ENCODE results near the gene PALLD.

Gene PALLD

DNA sequence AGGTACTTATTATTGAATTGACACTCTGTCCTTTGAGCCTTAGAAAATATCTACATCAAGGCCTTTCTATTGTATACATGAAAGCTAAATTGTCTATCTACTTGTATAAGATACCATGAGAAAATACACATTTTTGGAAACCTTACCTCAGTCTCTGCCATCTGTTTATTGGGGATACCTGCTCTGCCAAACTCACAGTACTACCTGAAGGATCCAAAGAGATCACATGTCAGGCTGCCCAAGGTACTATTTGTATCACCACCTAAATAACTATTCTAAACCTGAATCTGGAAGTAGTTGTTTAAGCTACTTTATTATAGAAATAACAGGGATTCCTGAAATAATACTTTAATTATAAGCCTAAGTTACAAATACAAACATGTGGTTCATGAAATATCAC, 126.2 kb downstream of the PALLD start:
- no peak for DNase-seq

DNA sequence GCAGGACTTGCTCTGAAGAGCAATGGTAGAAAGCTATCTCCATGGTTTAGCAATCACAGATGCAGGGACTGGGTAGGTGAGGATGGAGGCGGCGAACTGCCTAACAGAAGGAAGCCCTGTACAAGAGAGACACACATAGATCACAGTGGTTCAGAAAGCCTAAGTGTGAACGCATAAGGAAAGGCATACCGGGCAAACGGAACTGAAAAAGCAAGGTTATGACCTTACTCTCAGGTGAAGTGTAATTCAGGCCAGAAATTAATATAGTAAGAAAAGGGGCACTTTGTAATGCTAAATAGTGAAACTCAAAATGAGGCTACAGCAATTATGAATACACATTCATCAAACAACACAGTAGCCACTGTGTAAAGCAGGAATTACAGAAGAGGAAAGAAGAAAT, 126.6 kb downstream of the PALLD start:
- no peak for DNase-seq

- no peak for DNase-seq
Measured at GRCh38 chr4:168628251-168628650, 131.4 kb downstream of the PALLD start.

DNA sequence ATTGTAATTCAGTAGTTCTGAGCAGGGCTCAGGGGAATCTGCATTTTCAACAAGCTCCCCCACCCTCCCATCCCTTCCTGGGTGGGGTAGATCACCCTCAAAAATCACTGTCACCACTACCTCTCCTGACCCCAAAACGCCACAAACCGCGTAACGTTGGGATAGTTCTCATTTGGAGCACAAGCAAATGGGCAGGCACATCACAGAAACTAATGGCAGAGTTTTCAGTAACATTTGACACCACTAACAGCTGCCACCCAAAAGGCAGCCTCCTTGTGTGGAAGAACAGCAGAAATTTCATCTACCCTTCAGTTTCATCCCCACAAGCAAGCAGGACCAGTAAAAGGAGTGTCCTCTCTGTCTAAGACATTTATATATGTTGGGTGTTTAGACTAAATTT, 132.7 kb downstream of the PALLD start:
- DNase-seq = no peak

DNA sequence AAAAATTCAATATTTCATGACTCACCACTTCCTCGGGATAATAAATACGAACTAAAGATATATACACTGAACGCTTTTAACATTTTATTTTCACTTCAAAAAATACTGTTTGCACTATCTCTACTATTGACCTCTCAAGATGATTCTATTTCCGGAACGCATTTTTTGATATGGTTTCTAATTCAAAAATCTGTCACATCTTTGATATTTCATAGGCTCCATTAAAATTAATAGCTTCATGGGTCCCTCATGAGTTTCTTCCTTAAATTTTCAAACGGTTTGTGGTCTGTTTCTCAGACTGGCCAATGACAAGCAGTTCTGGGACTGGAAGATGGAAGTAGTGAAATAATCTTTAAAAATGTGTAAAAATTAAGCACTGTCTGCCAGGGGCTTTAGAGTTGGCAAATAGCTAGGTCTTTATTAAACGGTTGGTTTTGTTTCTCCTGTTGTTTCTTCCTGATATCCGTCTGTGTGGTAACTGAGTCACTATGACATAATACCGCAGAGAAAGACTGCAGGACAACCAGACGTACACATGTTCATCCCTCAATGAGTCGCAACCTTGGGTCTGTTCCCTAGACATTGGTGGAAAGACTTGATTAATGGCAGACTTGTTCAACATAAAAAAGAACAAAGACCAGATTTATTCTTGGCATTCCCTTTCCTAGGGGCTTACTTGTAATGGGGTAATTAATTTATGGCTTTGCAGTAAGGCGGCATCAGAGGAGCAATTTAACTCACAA, 133.8 kb downstream of the PALLD start:
- peak; percentile 87 for DNase-seq

DNA sequence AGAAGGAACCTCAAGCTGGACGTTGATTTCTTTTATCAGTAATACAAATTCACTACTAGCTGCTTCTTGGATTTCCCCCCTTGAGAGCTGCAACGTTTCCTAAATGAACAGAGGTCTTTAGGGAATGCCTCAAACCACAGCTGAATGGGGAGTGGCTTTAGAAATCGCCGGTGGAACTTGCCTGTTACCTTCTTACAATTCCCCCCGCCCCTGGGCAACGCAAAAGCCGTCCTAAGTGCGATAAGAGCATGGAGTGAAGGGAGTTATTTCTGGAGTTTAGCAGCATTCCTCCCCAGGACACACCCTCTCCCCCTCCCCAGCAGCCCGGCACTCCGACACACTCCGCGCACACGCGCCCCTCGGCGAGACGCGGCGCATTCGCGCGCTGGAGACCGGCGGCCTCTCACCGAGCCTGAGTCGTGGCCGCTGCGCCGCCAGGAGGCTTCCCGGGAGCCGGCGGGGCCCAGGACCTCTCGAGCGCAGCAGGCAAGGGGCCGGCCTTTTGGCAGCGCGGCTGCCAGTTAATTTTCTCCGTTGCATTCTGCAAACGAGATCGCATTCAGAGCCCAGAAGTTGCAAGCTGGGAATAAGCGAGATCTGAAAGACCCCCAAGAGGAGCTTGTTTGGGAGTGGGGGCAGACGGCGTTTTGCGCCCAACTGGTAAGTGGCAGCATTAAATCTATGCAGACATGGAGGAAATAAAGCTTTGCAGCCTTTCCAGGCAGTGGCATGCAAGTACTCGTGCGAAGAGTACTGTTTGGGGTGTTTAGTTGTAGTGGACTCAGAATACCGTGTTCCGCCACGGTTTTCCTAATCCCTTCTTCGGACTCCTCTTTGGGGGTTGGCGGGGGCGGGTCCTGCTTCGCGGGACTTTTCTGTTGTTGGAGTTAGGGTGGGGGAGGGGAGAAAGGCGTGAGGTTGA, 134.7 kb downstream of the PALLD start:
- DNase-seq = peak; percentile 77

DNA sequence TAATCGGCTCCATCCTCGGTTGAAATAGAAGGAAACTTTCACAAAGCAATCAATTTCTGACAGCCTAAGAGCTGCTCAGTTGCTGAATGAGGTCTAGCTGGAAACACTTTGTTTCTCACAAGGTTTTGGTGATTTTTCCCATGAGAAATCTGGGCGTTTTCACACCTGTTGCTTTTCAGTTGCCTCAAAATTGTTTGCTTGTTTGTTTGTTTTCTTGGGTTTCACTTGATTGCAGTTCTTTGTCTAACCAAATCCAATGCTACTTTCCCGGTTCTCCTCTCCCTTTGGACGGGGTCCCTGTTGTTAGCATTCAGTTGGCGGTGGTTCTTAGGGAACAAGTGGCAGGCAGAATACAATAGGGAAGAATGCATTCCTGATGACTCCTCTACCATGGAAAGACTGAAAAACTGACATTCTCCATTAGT, 135.5 kb downstream of the PALLD start:
- peak; percentile 53 for DNase-seq

DNA sequence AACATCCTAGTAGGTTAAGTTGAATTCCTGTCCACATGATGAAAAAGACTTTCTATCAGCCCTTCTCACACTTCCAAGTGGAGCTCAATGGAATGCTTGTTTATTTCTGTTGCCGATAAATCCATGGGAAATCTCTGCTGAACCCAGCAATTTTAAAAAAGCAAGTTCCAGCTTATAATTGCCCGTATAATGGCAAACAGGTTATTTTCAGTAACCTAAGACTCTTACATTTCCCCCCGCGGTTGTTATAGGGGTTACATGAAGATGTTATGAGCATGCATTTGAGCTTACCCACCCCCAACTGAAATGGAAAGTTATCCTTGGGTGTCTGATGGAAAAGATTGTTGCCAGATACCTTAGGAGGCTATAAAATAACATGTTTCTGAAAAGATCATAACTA, 136.2 kb downstream of the PALLD start:
- DNase-seq = no peak

DNA sequence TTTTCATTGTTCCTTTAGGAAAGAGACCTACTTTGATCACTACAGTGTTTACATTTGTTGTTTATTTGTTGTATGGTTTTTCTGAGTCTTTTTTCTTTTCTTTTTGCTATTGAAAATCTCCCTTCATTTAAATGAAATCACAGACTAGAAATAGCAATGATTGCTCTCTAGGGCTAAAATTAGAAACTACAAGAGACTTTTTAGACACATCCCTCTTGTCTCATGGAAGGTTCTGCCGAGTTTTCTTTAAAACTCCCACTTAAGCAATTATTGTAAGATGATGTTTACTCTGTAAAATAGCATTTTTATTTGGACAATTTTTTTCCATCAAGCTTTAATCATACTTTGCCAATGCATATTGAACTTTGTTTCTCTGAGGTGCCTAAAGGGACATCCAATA, 136.6 kb downstream of the PALLD start:
- DNase-seq = no peak

DNA sequence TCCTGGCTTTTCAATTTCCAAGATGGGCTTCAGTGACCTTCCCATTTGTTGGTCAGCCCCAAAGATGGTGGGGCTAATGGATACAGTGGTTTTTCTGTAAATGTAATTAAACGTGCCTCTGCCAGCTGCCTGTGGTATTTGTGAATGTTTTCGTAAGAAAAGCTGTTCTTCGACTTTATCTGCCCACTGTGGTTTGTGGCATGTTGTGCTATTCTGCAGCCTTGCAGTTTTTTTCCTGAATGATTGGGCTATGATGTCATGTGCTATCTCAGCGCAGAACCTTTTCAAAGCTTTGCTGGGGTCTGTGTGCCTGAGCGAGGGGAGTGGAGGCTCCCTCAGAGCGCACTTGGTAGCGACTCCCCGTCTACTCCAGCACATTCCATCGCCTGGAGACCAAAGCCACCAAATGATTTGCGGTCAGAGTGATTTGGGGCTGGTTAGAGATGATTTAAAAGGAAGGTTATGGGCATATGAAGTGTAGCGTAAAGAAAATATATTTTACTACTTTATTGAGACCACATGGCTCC, 137.5 kb downstream of the PALLD start:
- peak; percentile 100 for DNase-seq

DNA sequence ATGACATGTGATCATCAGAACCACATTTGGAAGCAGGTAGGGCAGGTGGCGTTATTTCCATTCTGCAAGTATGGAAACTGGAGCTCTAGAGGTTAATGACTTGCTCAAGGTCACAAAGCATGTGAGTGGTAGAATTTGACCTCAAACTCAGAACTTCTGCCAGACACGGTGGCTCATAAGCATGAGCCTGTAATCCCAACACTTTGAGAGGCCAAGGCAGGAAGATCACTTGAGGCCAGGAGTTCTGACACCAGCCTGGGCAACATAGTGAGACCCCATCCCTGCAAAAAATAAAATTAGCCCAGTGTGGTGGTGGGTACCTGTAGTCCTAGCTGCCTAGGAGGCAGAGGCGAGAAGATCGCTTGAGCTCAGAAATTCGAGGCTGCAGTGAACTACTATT, 139.2 kb downstream of the PALLD start:
- no peak for DNase-seq

DNA sequence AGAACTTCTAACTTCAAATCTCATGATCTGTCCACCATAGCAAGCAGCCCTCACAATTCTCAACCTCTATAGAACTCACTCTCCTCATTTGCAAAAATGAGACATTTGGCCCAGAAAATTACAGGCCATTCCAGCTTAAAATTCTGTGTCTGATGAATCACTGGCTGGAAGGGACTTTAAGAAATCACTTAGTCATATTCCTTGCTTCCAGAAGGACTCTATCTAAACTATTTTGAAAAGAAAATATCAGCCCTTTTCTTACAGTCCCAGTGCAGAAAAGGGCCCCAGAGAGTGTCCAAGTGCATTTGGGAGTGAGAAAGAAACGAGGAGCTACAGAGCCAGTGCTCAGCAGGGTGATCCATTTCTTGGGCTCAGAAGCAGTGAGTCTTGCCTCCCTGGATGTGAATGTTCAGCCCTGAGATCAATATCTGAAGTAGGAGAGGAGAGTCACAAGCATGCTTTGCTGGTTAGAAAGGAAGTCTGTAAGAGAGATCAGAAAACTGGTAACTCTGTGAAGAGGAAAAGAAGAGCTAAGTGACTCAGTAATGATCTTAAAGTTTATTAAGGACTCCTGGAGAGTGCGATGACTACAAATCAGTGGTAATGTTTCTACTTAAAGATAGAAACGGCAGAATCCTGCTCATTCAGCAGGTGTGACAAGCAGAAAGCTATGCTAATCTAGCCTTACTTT, 139.8 kb downstream of the PALLD start:
- peak; percentile 94 for DNase-seq

DNA sequence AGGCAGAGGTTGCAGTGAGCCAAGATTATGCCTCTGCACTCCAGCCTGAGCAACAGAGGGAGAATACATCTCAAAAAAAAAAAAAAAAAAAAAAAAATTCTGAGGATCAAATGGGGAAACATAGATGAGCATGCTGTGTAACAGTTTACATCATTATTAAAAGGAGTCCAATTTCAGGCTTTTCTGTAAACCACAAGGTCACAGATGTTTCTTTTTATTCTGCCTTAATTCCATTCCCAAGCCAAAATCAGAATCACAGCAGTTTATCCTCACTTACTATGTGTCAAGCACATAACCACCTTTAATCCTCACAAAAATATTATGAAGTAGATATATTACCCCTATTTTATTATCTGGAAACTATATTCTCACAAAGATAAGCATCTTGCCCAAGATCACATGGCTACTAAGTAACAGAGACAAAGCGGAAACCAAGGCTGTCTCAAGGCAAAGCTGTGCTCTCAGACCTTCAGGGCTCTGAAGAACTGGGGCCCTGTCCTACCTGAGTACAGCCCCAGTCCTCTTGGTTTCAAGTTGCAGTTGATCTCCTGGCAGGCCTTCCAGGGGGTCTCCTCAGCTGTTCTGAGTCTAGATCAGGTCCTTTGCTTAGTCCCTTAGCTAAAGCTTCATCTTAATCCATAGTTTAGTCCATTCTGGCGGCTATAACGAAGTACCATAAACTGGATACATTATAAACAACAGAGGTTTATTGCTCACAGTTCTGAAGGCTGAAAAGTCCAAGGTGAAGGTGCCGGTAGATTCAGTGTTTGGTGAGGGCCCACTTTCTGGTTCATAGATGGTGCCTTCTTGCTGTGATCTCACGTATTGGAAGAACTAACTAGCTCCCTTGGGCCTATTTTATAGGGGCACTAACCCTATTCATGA, 141.3 kb downstream of the PALLD start:
- no peak for DNase-seq

- DNase-seq = no peak
Measured at GRCh38 chr4:168639914-168640313, 143.1 kb downstream of the PALLD start.

DNA sequence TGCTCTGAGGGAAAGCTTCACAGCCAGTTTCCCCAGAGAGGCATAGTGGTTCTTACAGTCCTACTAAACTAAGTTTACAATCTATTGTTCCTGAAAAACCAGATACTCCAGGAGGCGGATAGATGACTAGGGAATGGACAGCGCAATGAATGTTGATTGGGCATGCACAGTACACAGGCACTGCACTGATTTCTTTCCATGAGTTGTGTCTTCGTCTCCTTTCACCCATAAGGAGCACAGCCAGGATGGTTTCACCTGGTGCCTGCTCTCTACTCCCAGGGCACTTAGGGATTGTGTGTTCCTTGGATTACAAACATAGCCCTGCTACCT, 144.9 kb downstream of the PALLD start:
- DNase-seq = no peak

- no peak for DNase-seq
Measured at GRCh38 chr4:168642591-168642990, 145.7 kb downstream of the PALLD start.

- peak; percentile 67 for DNase-seq
Measured at GRCh38 chr4:168643111-168643795, 146.4 kb downstream of the PALLD start.

DNA sequence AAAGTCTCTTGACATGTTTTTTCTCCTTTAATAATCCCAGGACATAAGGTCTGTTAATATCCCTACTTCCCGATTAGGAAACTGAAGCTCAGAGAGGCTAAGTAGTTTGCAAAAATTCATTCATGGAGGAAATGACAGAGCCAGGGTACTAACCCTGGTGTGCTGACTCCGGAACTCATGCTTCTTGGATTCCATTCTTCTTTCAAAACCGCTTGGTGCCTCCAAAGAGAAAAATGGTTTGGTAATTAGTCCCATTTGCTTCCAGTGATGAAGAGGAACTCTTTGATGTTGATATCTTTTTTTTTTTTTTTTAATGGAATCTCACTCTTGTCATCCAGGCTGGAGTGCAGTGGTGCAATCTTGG, 146.9 kb downstream of the PALLD start:
- no peak for DNase-seq

DNA sequence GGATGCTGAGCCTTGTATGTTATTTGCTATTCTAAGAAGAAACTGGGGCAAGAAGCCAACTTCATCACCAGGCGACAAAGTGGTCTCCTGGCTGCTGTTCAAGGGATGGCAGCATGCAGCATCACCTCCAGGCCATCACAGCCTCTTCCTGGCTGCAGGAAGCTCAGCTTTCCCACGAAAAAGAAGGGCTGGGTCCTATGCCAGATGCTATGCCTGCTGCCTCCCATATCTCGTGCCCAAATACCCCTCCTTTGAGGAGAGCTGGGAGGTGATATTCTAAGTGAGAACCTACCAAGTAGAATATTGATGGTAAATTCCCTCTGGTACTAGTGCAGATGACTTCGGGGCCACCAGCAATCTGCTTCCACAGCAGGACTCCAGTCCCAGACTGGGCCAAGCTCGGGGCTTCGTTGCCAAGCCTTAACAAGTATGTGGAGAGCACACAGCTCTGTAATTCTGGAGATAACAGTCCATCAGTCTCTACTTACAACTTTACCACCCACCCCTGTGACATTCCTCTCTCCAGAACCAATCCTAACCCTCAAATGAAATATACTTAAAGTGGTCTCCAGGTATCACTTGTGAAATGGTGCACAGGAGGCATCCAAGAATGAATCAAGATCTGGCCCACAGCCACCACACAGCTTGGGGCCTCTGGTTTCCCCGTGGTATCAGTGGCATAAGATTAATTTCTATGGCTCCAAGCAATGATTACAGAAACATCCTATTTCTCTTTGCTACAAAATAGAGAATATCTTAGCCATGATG, 149.3 kb downstream of the PALLD start:
- DNase-seq = no peak

DNA sequence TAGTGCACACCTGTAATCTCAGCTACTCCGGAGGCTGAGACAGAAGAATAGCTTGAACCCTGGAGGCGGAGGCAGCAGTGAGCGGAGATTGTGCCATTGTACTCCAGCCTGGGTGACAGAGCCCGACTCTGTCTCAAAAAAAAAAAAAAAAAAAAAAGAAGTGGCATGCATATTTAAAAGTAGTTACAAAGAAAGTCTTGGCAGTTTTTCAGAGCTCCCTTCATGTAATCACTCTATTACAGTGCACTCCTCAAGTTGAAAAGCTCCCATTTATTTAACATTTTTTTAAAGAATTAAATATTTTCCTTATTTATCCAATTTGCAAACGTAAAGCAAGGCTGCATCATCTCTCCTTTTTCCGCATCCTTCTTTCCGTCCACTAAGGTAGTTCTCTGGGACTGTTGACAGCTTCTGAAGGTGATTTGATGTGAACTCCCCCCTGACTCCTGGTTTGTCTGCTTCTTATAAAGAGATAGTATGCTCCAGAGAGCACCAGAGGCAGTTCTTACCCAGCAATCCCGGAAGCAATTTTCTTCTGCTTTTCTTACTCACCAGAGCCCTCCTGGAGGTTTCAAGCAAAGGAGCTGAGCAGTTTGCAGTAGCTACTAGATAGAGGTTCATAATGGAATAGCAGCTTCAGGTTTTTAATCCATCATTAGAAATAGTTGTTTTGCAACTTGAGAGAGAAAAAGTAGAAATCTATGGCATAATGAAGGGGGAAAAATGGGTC, 151.0 kb downstream of the PALLD start:
- DNase-seq = peak; percentile 49
